ENCODE data around the gene IL17RE. TPM values are rescaled to one million over a fixed set of nuclear protein-coding genes. Genes with fewer than 3 reads are reported as not detected.
"Not testable (repeated sequence)": the region's sequence is repeated elsewhere in the genome, so short reads cannot be mapped to it uniquely, and the experiment has no call there.

IL17RE gene
- total RNA-seq, 6 experiments from 2014 or later, result 1.1 to 4.6 (median 2.2) TPM

DNA sequence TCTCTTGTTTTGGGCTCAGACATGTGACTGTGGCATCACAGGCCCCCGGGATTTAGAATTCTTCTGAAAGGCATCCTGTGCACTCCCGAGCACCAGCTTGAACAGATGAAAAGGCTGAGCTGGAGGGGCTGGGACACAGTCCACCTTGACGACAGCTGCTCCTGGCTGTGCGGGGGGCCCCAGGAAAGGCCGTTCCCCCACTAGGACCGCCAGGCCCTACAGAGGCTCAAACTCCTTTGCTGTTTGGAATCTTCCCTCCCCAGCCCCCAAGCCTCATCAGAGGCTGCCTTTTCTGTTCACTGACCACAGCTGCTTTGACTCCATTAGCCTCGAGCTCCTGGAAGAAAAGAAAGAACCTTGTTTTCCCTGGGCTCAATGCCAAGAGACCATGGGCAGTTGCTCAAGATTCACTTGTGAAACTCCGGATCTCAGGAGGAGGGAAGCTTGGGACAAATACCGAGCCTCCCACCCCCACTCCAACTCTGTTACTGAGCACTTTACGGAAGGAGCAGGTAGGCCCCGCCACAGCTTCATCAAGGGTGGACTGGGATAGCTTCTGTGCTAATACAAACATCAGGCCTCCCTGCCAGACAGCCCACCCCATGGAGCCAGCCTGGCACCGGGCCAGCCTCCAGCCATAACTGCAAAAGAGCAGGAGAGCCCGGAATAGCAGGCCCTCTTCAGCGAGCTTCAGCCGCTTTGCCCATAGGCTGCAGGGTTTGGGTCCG lies 38.3 kb upstream of the IL17RE start:
- intact Hi-C loops (cut with DNase I), result no loop called here
- no peak overlapping the region for H3K27ac ChIP-seq
- H3K36me3 ChIP-seq, result no peaks in the 10 kb centered on the region
- TF ChIP-seq POLR2A (IDR thresholded peaks at IDR 0.05), result no peak
- TF ChIP-seq, protein P1, sequence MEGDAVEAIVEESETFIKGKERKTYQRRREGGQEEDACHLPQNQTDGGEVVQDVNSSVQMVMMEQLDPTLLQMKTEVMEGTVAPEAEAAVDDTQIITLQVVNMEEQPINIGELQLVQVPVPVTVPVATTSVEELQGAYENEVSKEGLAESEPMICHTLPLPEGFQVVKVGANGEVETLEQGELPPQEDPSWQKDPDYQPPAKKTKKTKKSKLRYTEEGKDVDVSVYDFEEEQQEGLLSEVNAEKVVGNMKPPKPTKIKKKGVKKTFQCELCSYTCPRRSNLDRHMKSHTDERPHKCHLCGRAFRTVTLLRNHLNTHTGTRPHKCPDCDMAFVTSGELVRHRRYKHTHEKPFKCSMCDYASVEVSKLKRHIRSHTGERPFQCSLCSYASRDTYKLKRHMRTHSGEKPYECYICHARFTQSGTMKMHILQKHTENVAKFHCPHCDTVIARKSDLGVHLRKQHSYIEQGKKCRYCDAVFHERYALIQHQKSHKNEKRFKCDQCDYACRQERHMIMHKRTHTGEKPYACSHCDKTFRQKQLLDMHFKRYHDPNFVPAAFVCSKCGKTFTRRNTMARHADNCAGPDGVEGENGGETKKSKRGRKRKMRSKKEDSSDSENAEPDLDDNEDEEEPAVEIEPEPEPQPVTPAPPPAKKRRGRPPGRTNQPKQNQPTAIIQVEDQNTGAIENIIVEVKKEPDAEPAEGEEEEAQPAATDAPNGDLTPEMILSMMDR (IDR thresholded peaks at IDR 0.05), result no peak
- ATAC-seq, result no peak
- no peaks in the 10 kb centered on the region for H3K4me1 ChIP-seq
- 72% methylated on average over 7 of the region's 16 CpGs for WGBS (ENCODE audit: insufficient coverage, low coverage, low lambda C conversion rate, missing lambda C conversion rate)
- H3K9me3 ChIP-seq, result no peaks in the 10 kb centered on the region
- no peak overlapping the region for H3K4me3 ChIP-seq
- H3K27me3 ChIP-seq, result no peaks in the 10 kb centered on the region
- DNase-seq, result no peak

DNA sequence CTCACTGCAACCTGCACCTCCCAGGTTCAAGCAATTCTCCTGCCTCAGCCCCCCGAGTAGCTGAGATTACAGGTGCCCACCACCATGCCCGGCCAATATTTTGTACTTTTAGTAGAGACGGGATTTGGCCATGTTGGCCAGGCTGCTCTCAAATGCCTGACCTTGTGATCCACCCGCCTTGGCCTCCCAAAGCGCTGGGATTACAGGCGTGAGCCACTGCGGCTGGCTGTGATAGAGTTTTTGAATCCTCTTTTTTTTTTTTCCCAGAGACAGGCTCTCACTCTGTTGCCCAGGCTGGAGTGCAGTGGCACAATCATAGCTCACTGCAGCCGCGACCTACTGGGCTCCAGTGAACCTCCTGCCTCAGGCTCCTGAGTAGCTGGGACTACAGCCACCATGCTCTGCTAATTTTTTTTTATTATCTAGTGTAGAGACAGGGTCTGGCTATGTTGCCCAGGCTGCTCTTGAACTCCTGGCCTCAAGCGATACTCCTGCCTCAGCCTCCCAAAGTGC lies 37.5 kb upstream of the IL17RE start:
- intact Hi-C loops (cut with DNase I); H3K27me3 ChIP-seq; H3K36me3 ChIP-seq; H3K4me1 ChIP-seq; H3K27ac ChIP-seq; ATAC-seq; H3K4me3 ChIP-seq; H3K9me3 ChIP-seq; DNase-seq: not testable (repeated sequence)
- WGBS (ENCODE audit: insufficient coverage, low coverage, low lambda C conversion rate, missing lambda C conversion rate), result 88% methylated on average over 8 of the region's 10 CpGs

DNA sequence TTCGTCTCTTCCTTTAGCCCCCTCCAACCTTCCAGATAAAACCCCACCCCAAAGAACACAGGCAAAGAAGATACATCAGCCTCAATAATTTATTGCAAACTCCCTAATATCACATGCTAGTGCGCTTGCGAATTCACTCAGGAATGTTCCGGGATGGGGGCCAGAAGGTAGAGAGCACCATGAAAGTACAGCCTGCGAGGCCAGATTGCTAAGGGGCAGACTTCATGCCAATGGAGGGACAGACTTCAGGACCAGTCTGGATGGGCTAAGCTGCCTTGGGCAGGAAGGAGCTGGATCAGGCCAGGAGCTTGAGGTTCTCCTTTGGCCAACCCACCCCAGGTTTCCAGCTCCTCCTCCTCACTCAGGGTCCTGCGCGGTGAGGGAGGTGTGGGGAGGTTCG lies 36.0 kb upstream of the IL17RE start:
- no peaks in the 10 kb centered on the region for H3K36me3 ChIP-seq
- H3K27ac ChIP-seq, result no peak overlapping the region
- ATAC-seq, result no peak
- 84% methylated on average over 5 of the region's 8 CpGs for WGBS (ENCODE audit: insufficient coverage, low coverage, low lambda C conversion rate, missing lambda C conversion rate)
- intact Hi-C loops (cut with DNase I), result no loop called here
- no peaks in the 10 kb centered on the region for H3K9me3 ChIP-seq
- DNase-seq, result no peak
- TF ChIP-seq, protein P1 (IDR thresholded peaks at IDR 0.05), result no peak
- TF ChIP-seq POLR2A (IDR thresholded peaks at IDR 0.05), result no peak
- no peak overlapping the region for H3K4me3 ChIP-seq
- no peaks in the 10 kb centered on the region for H3K4me1 ChIP-seq
- H3K27me3 ChIP-seq, result no peaks in the 10 kb centered on the region

DNA sequence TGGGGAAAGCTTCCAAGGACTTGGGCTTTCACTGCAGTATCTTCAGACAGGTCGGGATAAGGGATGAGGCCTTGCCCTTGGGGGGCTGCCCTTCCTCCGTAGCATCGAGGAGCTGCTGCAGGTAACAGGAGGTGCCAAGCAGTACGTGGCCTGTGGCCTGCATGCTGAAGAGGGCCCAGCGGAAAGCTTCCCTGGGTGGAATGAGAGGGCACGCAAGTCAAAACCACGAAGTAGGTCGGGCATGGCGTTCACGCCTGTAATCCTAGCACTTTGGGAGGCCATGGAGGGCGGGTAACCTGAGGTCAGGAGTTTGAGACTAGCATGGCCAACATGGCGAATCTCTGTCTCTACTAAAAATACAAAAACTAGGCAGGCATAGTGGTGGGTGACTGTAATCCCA lies 35.5 kb upstream of the IL17RE start:
- Histone ChIP-seq H3K27ac (no peak overlapping the region), H3K9me3 (no peaks in the 10 kb centered on the region), H3K27me3 (no peaks in the 10 kb centered on the region), H3K4me1 (no peaks in the 10 kb centered on the region), H3K36me3 (no peaks in the 10 kb centered on the region), H3K4me3 (no peak overlapping the region)
- intact Hi-C loops (cut with DNase I), result no loop called here
- 100% methylated on average over 1 of the region's 12 CpGs for WGBS (ENCODE audit: insufficient coverage, low coverage, low lambda C conversion rate, missing lambda C conversion rate)
- TF ChIP-seq POLR2A (IDR thresholded peaks at IDR 0.05), result no peak
- TF ChIP-seq, protein P1 (IDR thresholded peaks at IDR 0.05), result no peak
- DNase-seq (no peak), ATAC-seq (no peak)

DNA sequence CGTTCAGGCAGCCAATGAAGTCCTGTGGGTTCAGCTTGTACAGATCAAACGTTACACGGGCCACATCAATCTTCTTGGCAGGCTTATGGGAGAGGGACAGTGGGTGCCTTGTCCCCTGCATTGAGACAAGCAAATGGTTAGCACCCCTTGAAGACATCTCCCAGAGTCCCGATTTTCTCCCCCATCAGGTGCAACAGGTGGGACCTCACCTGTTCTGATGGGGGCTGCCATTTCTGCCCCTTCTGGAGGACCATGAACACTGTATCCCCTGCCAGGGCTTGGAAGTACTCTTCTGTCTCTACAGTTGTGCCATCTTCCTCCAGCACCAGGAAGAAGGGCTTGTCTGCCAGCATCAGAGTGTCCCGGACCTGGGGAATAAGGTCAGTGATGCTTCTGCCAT lies 32.7 kb upstream of the IL17RE start:
- H3K27me3 ChIP-seq, result no peaks in the 10 kb centered on the region
- intact Hi-C loops (cut with DNase I), result no loop called here

More for the DNA sequence above, 32.7 kb upstream of the IL17RE start:
- WGBS (ENCODE audit: insufficient coverage, low coverage, low lambda C conversion rate, missing lambda C conversion rate), result no CpG with 5 or more reads among the region's 5 CpGs
- TF ChIP-seq, protein P1 (IDR thresholded peaks at IDR 0.05), result no peak
- no peak for TF ChIP-seq POLR2A (IDR thresholded peaks at IDR 0.05)
- Histone ChIP-seq H3K9me3 (no peaks in the 10 kb centered on the region), H3K27ac (no peak overlapping the region), H3K4me1 (no peaks in the 10 kb centered on the region), H3K4me3 (no peak overlapping the region), H3K36me3 (no peaks in the 10 kb centered on the region)
- DNase-seq (no peak), ATAC-seq (no peak)

Measured in right lobe of liver (tissue), 6 donors.